ENCODE results near the gene PUM1. TPM values are rescaled to one million over a fixed set of nuclear protein-coding genes. Genes with fewer than 3 reads are reported as not detected.

Gene PUM1
- total RNA-seq, 1 experiment from 2014 or later: 43.3 TPM

DNA sequence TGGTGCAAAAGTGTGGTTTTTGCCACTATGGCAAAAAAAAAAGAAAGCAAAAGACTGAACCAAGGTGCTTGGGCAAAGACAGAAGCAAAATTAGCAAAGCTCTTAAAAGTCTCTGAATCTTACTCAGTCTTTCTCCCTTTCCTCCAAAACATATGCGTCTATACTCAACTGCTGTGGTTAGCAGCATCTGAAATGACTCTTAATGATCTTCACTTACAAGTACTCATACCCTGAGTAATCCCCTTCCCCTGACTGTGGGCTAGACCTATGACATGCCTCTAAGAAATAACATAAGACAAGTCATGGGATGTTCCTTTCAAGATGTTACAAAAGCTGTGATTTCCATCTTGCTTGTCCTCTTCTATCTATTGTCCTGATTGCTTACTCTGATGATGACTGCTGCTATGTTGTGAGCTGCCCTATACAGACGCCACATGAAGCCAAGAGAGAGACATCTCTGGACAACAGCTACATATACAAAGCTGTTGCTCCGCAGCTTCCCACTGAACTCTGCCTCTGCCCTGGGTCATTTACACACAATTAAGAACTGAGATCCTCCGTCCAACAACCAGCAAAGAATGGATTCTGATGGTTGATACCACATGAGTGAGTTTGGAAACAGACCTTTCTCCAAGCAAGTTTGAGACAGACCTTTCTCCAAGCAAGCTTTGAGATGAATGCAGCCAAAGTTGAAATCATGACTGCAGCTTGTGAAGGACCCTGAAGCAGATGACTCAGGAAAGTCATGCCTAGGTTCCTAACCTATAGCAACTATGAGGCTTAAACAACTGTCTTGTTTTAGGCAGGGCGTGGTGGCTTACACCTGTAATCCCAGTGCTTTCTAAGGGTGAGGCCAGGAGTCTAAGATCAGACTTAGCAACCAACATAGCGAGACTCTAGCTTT is 55.2 kb downstream of the PUM1 start:
- peaks cover 12% of the 10 kb centered on the region for H3K4me1 ChIP-seq (ENCODE audit: insufficient read depth, low read length)
- H3K27ac ChIP-seq (ENCODE audit: low read length): no peak overlapping the region
- no peak overlapping the region for H3K4me3 ChIP-seq (ENCODE audit: low read length)
- peaks cover 65% of the 10 kb centered on the region for H4K20me1 ChIP-seq (ENCODE audit: low read length)
- H3K79me2 ChIP-seq (ENCODE audit: low read length): peaks cover 98% of the 10 kb centered on the region
- CTCF ChIA-PET: no interaction called here
- ATAC-seq (peak; percentile 38), DNase-seq (peak; percentile 11)
- intact Hi-C loops (cut with micrococcal nuclease): no loop called here
- no TSS peak for BruUV-seq (replicated peaks)
- H3K9me2 ChIP-seq (replicated peaks; ENCODE audit: low read length): no peaks in the 10 kb centered on the region
- TF ChIP-seq, protein P1, sequence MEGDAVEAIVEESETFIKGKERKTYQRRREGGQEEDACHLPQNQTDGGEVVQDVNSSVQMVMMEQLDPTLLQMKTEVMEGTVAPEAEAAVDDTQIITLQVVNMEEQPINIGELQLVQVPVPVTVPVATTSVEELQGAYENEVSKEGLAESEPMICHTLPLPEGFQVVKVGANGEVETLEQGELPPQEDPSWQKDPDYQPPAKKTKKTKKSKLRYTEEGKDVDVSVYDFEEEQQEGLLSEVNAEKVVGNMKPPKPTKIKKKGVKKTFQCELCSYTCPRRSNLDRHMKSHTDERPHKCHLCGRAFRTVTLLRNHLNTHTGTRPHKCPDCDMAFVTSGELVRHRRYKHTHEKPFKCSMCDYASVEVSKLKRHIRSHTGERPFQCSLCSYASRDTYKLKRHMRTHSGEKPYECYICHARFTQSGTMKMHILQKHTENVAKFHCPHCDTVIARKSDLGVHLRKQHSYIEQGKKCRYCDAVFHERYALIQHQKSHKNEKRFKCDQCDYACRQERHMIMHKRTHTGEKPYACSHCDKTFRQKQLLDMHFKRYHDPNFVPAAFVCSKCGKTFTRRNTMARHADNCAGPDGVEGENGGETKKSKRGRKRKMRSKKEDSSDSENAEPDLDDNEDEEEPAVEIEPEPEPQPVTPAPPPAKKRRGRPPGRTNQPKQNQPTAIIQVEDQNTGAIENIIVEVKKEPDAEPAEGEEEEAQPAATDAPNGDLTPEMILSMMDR (conservative IDR thresholded peaks at IDR 0.05; ENCODE audit: low read depth, low read length): no peak
- no peak for TF ChIP-seq EZH2phosphoT487 (IDR thresholded peaks at IDR 0.05; ENCODE audit: borderline replicate concordance, low read length)
- no peak for TF ChIP-seq EZH2 (IDR thresholded peaks at IDR 0.05; ENCODE audit: low read length, unreplicated experiment)
- H3K4me2 ChIP-seq (ENCODE audit: low read length): no peak overlapping the region
- no peaks in the 10 kb centered on the region for H3K27me3 ChIP-seq (ENCODE audit: low read length)
- H2AFZ ChIP-seq (ENCODE audit: low read length): no peak overlapping the region
- H3K9ac ChIP-seq (ENCODE audit: low read length): no peak overlapping the region
- H3F3A ChIP-seq (ENCODE audit: low read length, unreplicated experiment): no peaks in the 10 kb centered on the region
- POLR2A ChIA-PET (ENCODE audit: unreplicated experiment): no interaction called here
- no peaks in the 10 kb centered on the region for H3K9me3 ChIP-seq (ENCODE audit: low read length)
- peaks cover 13% of the 10 kb centered on the region; the same call in 1 of the 2 replicates for H3K36me3 ChIP-seq (ENCODE audit: low read depth, low read length)

DNA sequence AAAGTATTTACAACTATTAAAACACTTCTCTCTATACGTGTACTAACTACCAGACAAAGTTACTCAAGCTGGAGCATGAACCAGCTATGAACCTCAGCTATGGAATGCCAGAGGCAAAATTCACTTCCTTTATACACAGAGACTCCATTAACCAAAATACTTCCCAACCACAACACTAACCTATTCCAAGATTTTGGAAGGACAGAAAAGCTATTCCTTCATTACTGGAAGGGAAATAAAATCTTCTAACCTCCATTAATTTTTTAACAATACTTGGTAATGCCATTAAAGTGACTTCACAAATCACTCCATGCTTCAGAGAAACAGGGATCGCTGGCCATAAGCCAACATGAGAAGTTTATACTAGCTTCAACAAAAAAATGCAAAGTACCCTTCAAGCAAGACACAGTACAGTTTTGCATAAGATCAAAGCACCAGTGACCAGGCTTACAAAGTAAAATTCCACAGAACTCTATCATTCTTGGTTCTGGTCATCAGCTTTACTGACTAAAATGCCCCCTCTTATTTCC is 58.0 kb downstream of the PUM1 start:
- no peaks in the 10 kb centered on the region for H3F3A ChIP-seq (ENCODE audit: low read length, unreplicated experiment)
- CTCF ChIA-PET: no interaction called here
- POLR2A ChIA-PET (ENCODE audit: unreplicated experiment): no interaction called here
- no peak overlapping the region for H3K4me3 ChIP-seq (ENCODE audit: low read length)
- intact Hi-C loops (cut with micrococcal nuclease): no loop called here
- H3K9me3 ChIP-seq (ENCODE audit: low read length): no peaks in the 10 kb centered on the region
- H3K27me3 ChIP-seq (ENCODE audit: low read length): no peaks in the 10 kb centered on the region
- H4K20me1 ChIP-seq (ENCODE audit: low read length): peaks cover 59% of the 10 kb centered on the region
- no peak overlapping the region for H3K9ac ChIP-seq (ENCODE audit: low read length)
- H3K4me2 ChIP-seq (ENCODE audit: low read length): 0 out of 2 replicates have a peak overlapping the region, but pooled peaks have one; percentile 1
- H3K79me2 ChIP-seq (ENCODE audit: low read length): peaks cover 97% of the 10 kb centered on the region
- no peak overlapping the region for H3K27ac ChIP-seq (ENCODE audit: low read length)
- TF ChIP-seq, protein P1 (conservative IDR thresholded peaks at IDR 0.05; ENCODE audit: low read depth, low read length): no peak
- TF ChIP-seq EZH2phosphoT487 (IDR thresholded peaks at IDR 0.05; ENCODE audit: borderline replicate concordance, low read length): no peak
- TF ChIP-seq EZH2 (IDR thresholded peaks at IDR 0.05; ENCODE audit: low read length, unreplicated experiment): no peak
- no peaks in the 10 kb centered on the region for H3K9me2 ChIP-seq (replicated peaks; ENCODE audit: low read length)
- DNase-seq (peak; percentile 27), ATAC-seq (peak; percentile 45; the same call in 1 of the 2 replicates)
- H3K4me1 ChIP-seq (ENCODE audit: insufficient read depth, low read length): peaks cover 12% of the 10 kb centered on the region
- H3K36me3 ChIP-seq (ENCODE audit: low read depth, low read length): peaks cover 36% of the 10 kb centered on the region; the same call in 1 of the 2 replicates
- no TSS peak for BruUV-seq (replicated peaks)
- no peak overlapping the region for H2AFZ ChIP-seq (ENCODE audit: low read length)

DNA sequence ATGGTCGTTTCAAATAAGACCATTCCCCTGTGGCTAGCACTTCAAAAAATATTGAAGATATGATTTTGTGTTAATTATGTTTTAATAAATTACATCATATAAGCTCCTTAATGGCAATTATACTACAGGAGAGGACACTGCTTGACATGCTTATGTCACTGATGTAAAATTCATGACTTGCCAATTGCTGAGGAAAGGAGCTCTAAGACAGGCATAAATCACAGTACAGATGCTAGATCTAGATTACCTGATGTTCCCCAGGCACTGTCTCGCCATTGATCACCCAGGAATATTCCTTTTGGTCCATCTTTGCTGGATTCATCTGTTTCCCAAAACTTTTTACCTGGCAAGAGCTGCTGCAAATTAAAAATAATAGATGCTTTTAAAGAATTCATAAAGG is 58.8 kb downstream of the PUM1 start:
- ChIA-PET CTCF (no interaction called here), POLR2A (ENCODE audit: unreplicated experiment) (no interaction called here)
- ATAC-seq: no peak
- Histone ChIP-seq H3K4me2 (ENCODE audit: low read length) (no peak overlapping the region), H3K27me3 (ENCODE audit: low read length) (no peaks in the 10 kb centered on the region), H3F3A (ENCODE audit: low read length, unreplicated experiment) (no peaks in the 10 kb centered on the region), H3K9me3 (ENCODE audit: low read length) (no peaks in the 10 kb centered on the region), H3K9ac (ENCODE audit: low read length) (no peak overlapping the region), H2AFZ (ENCODE audit: low read length) (no peak overlapping the region), H3K4me1 (ENCODE audit: insufficient read depth, low read length) (peaks cover 12% of the 10 kb centered on the region), H3K79me2 (ENCODE audit: low read length) (peaks cover 97% of the 10 kb centered on the region), H3K9me2 (replicated peaks; ENCODE audit: low read length) (no peaks in the 10 kb centered on the region), H3K4me3 (ENCODE audit: low read length) (no peak overlapping the region), H4K20me1 (ENCODE audit: low read length) (peaks cover 52% of the 10 kb centered on the region), H3K27ac (ENCODE audit: low read length) (no peak overlapping the region), H3K36me3 (ENCODE audit: low read depth, low read length) (peaks cover 41% of the 10 kb centered on the region)
- TF ChIP-seq, protein P1 (conservative IDR thresholded peaks at IDR 0.05; ENCODE audit: low read depth, low read length): no peak
- TF ChIP-seq EZH2 (IDR thresholded peaks at IDR 0.05; ENCODE audit: low read length, unreplicated experiment) (no peak), EZH2phosphoT487 (IDR thresholded peaks at IDR 0.05; ENCODE audit: borderline replicate concordance, low read length) (no peak)
- DNase-seq: no peak
- intact Hi-C loops (cut with micrococcal nuclease): no loop called here
- BruUV-seq (replicated peaks): no TSS peak
